ENCODE data around the gene UBLCP1. TPM values are rescaled to one million over a fixed set of nuclear protein-coding genes. Genes with fewer than 3 reads are reported as not detected.

UBLCP1 gene
- total and polyA plus RNA-seq, 2 of the 13 experiments (the other 11 are each of a cell fraction or from before 2014, with no cell fraction given) = 6.5 to 12.6 TPM

DNA sequence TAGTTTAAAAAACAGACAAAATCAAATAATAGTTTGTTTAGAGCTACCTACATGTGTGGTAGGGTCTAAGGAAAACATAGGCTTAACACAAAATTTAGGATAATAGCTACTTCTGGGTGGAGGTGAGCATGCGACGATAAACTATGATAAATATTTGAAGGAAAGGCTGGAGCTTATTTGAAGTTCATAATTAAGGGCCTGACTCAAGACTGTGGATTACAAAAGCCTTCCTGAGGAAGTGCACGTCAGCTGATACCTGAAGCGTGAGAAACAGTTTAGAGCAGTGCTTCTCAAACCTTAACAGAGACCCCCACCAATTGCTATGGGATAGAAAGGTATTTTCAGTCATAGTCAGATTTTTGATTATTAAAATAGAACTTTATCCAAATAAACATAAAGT is 20.4 kb upstream of the UBLCP1 start (continued):
- TF ChIP-seq DMTF1 (CRISPR knock-in tag; IDR thresholded peaks at IDR 0.05) (no peak), POLR2A (IDR thresholded peaks at IDR 0.05; ENCODE audit: insufficient read depth in 1 of 2, low read depth in 2 of 2, low read length in 2 of 2) (no peak), ZNF451 (CRISPR knock-in tag; IDR thresholded peaks at IDR 0.05) (no peak), ZNF746 (CRISPR knock-in tag; IDR thresholded peaks at IDR 0.05) (no peak), MBD4 (IDR thresholded peaks at IDR 0.05; ENCODE audit: borderline replicate concordance, low read length) (no peak), E2F5 (CRISPR knock-in tag; conservative IDR thresholded peaks at IDR 0.05) (no peak), ATF4 (CRISPR knock-in tag; IDR thresholded peaks at IDR 0.05) (no peak)
- TF ChIP-seq, protein P1, sequence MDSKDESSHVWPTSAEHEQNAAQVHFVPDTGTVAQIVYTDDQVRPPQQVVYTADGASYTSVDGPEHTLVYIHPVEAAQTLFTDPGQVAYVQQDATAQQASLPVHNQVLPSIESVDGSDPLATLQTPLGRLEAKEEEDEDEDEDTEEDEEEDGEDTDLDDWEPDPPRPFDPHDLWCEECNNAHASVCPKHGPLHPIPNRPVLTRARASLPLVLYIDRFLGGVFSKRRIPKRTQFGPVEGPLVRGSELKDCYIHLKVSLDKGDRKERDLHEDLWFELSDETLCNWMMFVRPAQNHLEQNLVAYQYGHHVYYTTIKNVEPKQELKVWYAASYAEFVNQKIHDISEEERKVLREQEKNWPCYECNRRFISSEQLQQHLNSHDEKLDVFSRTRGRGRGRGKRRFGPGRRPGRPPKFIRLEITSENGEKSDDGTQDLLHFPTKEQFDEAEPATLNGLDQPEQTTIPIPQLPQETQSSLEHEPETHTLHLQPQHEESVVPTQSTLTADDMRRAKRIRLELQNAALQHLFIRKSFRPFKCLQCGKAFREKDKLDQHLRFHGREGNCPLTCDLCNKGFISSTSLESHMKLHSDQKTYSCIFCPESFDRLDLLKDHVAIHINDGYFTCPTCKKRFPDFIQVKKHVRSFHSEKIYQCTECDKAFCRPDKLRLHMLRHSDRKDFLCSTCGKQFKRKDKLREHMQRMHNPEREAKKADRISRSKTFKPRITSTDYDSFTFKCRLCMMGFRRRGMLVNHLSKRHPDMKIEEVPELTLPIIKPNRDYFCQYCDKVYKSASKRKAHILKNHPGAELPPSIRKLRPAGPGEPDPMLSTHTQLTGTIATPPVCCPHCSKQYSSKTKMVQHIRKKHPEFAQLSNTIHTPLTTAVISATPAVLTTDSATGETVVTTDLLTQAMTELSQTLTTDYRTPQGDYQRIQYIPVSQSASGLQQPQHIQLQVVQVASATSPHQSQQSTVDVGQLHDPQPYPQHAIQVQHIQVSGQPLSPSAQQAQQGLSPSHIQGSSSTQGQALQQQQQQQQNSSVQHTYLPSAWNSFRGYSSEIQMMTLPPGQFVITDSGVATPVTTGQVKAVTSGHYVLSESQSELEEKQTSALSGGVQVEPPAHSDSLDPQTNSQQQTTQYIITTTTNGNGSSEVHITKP (CRISPR knock-in tag; IDR thresholded peaks at IDR 0.05; ENCODE audit: low read depth) = no peak
